Endothelial cell of umbilical vein (primary cell): ENCODE results near the gene MYH9. TPM values are rescaled to one million over a fixed set of nuclear protein-coding genes. Genes with fewer than 3 reads are reported as not detected.
A peak's percentile ranks its signal among the peaks of the same experiment; 100 is the strongest.

ENCODE experiments used
- BruUV-seq: library from RNA; stranded (reverse); fragments of 400-500 nt; replicated peaks from 2 replicates; lab custom pipeline; 2021; lab: Mats Ljungman, UMichigan
- CTCF ChIA-PET: fragments of 300-600, 350-600 bp; sonication (Branson Sonifier 250); formaldehyde crosslinking; loops from one replicate; lab custom pipeline; 2021; ENCODE audit warnings: antibody characterized with exemption, inconsistent platforms; lab: Charles Lee
- POLR2A ChIA-PET: fragments of 300-600, 350-600 bp; sonication (Branson Sonifier 250); formaldehyde crosslinking; loops from one replicate; lab custom pipeline; 2021; ENCODE audit warnings: antibody characterized with exemption, inconsistent platforms; lab: Charles Lee
- DNase-seq: peaks from one replicate; pipeline ENCODE4 v3.0.0-alpha.2; 2011; ENCODE audit warnings: low read depth, low spot score
- FAIRE-seq: peaks from 2 replicates; lab custom pipeline; 2011; peaks lifted over from hg19 to GRCh38; lab: Jason Lieb, UNC
- H2AFZ ChIP-seq: 2 replicates; pipeline ENCODE4 v1.6.0; 2012; ENCODE audit warnings: low read depth, low read length, control low read depth, inconsistent platforms
- H3K27ac ChIP-seq: 2 replicates; pipeline ENCODE4 v1.5.1; 2011; ENCODE audit warnings: low read depth, mild to moderate bottlenecking, control low read depth, low read length, moderate library complexity; ENCODE audit not compliant: insufficient read depth
- H3K27me3 ChIP-seq, 2 experiments: 2 replicates each; pipeline versions ENCODE4 v1.6.0 to v1.6.1; 2011; ENCODE audit warnings: low read length in 2 of 2, mixed read lengths in 1 of 2; ENCODE audit not compliant: control insufficient read depth in 2 of 2, insufficient read depth in 2 of 2
- H3K36me3 ChIP-seq, 2 experiments: 2 replicates in 1 of 2; 3 replicates in 1 of 2; pipeline ENCODE4 v1.5.1; 2011; ENCODE audit warnings: low read length in 2 of 2, mild to moderate bottlenecking in 1 of 2, moderate library complexity in 1 of 2; ENCODE audit not compliant: control insufficient read depth in 2 of 2, insufficient read depth in 2 of 2; ENCODE audit errors: extremely low read depth in 1 of 2
- H3K4me1 ChIP-seq: 3 replicates; pipeline ENCODE4 v1.5.1; 2011; ENCODE audit warnings: mild to moderate bottlenecking, low read length; ENCODE audit not compliant: control insufficient read depth, insufficient read depth; ENCODE audit errors: extremely low read depth
- H3K4me2 ChIP-seq: 2 replicates; pipeline ENCODE4 v1.6.1; 2011; ENCODE audit warnings: low read length, control low read depth, mixed read lengths; ENCODE audit not compliant: insufficient read depth
- H3K4me3 ChIP-seq, 3 experiments: fragments of 200-600 bp in 1 of 3; sonication (generic), shearing (Covaris generic) in 1 of 3; replicated peaks in 1 of 3; 2 replicates each; pipeline ENCODE4 v1.5.1; 2011 to 2016; ENCODE audit warnings: control low read depth in 3 of 3, low read length in 3 of 3, mild to moderate bottlenecking in 2 of 3, inconsistent platforms in 1 of 3, low read depth in 1 of 3, moderate library complexity in 1 of 3; ENCODE audit not compliant: insufficient read depth in 1 of 3
- H3K79me2 ChIP-seq: 2 replicates; pipeline ENCODE4 v1.6.0; 2012; ENCODE audit warnings: low read length, inconsistent platforms; ENCODE audit not compliant: control insufficient read depth, insufficient read depth
- H3K9ac ChIP-seq: replicated peaks from 2 replicates; pipeline ENCODE3; 2011; ENCODE audit warnings: low read length, control low read depth; ENCODE audit not compliant: insufficient read depth; ENCODE audit errors: extremely low read depth
- H3K9me1 ChIP-seq: replicated peaks from 3 replicates; pipeline ENCODE4 v1.6.0; 2011; ENCODE audit warnings: mild to moderate bottlenecking, low read length; ENCODE audit not compliant: control insufficient read depth, insufficient read depth; ENCODE audit errors: extremely low read depth
- H3K9me3 ChIP-seq: replicated peaks from 2 replicates; pipeline ENCODE4 v1.5.1; 2012; ENCODE audit warnings: low read length, inconsistent platforms; ENCODE audit not compliant: control insufficient read depth, insufficient read depth
- H4K20me1 ChIP-seq: replicated peaks from 2 replicates; pipeline ENCODE3; 2011; ENCODE audit warnings: mild to moderate bottlenecking, low read length; ENCODE audit not compliant: control insufficient read depth, insufficient read depth; ENCODE audit errors: extremely low read depth
- EZH2 ChIP-seq: IDR thresholded peaks from 2 replicates; pipeline ENCODE4 v1.6.1; 2012; ENCODE audit warnings: borderline replicate concordance, low read depth, mild to moderate bottlenecking, moderate library complexity, low read length, inconsistent platforms; ENCODE audit not compliant: severe bottlenecking
- FOS ChIP-seq: IDR thresholded peaks from 2 replicates; pipeline ENCODE4 v1.6.1; 2011; ENCODE audit warnings: mild to moderate bottlenecking, low read length, moderate library complexity, borderline replicate concordance; ENCODE audit not compliant: insufficient read depth
- GATA2 ChIP-seq: IDR thresholded peaks from 2 replicates; pipeline ENCODE4 v1.7.0; 2011; ENCODE audit warnings: low read depth, mild to moderate bottlenecking, moderate library complexity, mixed read lengths, low read length; ENCODE audit not compliant: insufficient read length, insufficient read depth
- JUN ChIP-seq: IDR thresholded peaks from 2 replicates; pipeline ENCODE4 v1.6.1; 2011; ENCODE audit warnings: borderline replicate concordance, low read depth; ENCODE audit not compliant: insufficient read length, insufficient read depth
- MYC ChIP-seq: IDR thresholded peaks from one replicate; pipeline ENCODE4 v1.6.1; 2011; ENCODE audit warnings: mild to moderate bottlenecking, low read depth, low read length
- POLR2A ChIP-seq: IDR thresholded peaks from 2 replicates; pipeline ENCODE4 v1.6.1; 2012; ENCODE audit warnings: low read depth, mild to moderate bottlenecking, control low read depth, low read length
- POLR2AphosphoS5 ChIP-seq: IDR thresholded peaks from 2 replicates; pipeline ENCODE4 v1.6.1; 2012; ENCODE audit warnings: low read depth, mild to moderate bottlenecking, control low read depth, low read length, moderate library complexity; ENCODE audit not compliant: insufficient read depth
- dilution Hi-C: fragments of 300-500 bp; cut with MboI; formaldehyde crosslinking; loops from one replicate; pipeline ENCODE4 v1.15.0; 2019; ENCODE audit warnings: low sequenced_read_pairs; ENCODE audit not compliant: extremely low pct_ligation_motif_present
- intact Hi-C: fragments of 100-400 bp; cut with micrococcal nuclease; formaldehyde crosslinking; loops from one replicate; pipeline ENCODE4 v1.10.0; 2022
- polyA plus RNA-seq, 4 experiments: library from polyadenylated mRNA; depleted of rRNA in 3 of 4; stranded (reverse) in 3 of 4; unstranded in 1 of 4; fragments of >200 nt; gene quantifications; 2 replicates each; pipeline versions ENCODE4 v1.2.1 to v1.2.3, GENCODE V29; 2011 to 2012; ENCODE audit warnings: missing spikeins in 1 of 4
- total RNA-seq: library from RNA; stranded (reverse); gene quantifications from 2 replicates; pipeline ENCODE4 v1.2.3, GENCODE V29; 2021
- TF ChIP-seq, protein P1 (sequence below), 2 donors: IDR thresholded peaks; 1 replicate in 1 of 2; 2 replicates in 1 of 2; pipeline ENCODE4 v1.5.1; 2011; ENCODE audit warnings: low read length in 2 of 2, mild to moderate bottlenecking in 2 of 2, moderate library complexity in 2 of 2, control low read depth in 1 of 2, inconsistent platforms in 1 of 2, low read depth in 1 of 2; ENCODE audit not compliant: insufficient read depth in 1 of 2; ENCODE audit errors: extremely low read depth in 1 of 2
- TF ChIP-seq, protein P2 (sequence below): IDR thresholded peaks from 2 replicates; pipeline ENCODE4 v1.6.1; 2011; ENCODE audit not compliant: insufficient read depth, insufficient read length

Gene MYH9
- total and polyA plus RNA-seq, 2 donors (not counting 3 experiments of a cell fraction or from before 2014, with no cell fraction given), result 188 to 1,413 TPM

DNA sequence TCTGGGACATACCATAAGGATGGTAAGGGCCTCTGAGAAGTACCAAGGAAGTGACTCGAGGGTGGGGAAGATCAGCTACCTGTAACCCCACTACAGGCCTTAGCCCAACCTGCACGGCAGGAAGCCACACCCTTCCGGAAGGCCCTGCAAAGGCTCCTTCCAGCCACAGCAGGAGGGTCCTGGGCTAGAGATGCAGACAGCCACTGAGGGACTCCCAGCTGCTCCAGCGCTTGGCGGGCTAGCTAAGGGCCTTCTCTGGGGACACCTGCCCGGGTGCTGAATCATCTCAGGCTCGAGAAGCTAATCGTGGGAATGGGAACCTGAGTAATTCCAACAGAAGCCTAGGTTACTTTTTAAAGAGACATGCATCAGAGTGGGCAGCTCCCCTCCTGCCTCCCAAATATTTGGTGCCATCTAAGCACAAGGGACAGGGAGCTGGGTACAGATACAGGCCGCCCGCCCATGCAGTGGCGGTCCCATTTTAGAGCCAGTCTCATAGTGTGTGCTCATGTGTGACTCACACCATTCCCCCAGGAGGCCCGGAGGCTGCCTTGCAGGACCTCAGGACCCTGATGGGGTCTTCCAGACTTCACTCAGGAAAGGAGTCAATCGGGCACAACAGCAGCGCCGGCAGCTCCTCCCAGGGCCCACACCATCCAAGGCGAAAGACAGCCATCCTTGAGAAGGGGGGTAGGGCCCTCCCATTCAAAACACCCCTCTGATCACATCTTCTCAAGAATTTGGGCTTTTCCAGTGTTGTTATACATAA, 8.0 kb downstream of the MYH9 start:
- dilution Hi-C loops (no loop called here), intact Hi-C loops (no loop called here)
- no peak for DNase-seq
- H3K79me2 ChIP-seq, result peaks cover 96% of the 10 kb centered on the region
- no peak overlapping the region for H3K9ac ChIP-seq
- H3K36me3 ChIP-seq, result peaks cover 3 to 12% of the 10 kb centered on the region in 2 experiments
- H3K27me3 ChIP-seq, result no peaks in the 10 kb centered on the region
- BruUV-seq, result no TSS peak
- H3K27ac ChIP-seq, result peak overlapping the region; percentile 4
- no peaks in the 10 kb centered on the region for H3K9me1 ChIP-seq
- peaks cover 9% of the 10 kb centered on the region for H4K20me1 ChIP-seq
- H3K4me3 ChIP-seq, result no peak overlapping the region
- H3K4me1 ChIP-seq, result peaks cover 83% of the 10 kb centered on the region
- H2AFZ ChIP-seq, result no peak overlapping the region
- TF ChIP-seq JUN, result no peak
- TF ChIP-seq POLR2AphosphoS5, result peak; percentile 26
- FAIRE-seq, result no peak
- ChIA-PET CTCF (interaction anchor here (2.2 to 8.1 kb wide), 2 partner anchors 91 to 107 kb away, joined by 9 to 63 read pairs; no protein-coding TSS in a partner anchor), POLR2A (interaction anchor here (0.6 to 4.3 kb wide), 8 partner anchors 8 to 87 kb away, joined by 3 to 19 read pairs (median 4); partner anchors contain the start of gene MYH9)
- no peak overlapping the region for H3K4me2 ChIP-seq
- H3K9me3 ChIP-seq, result no peaks in the 10 kb centered on the region

DNA sequence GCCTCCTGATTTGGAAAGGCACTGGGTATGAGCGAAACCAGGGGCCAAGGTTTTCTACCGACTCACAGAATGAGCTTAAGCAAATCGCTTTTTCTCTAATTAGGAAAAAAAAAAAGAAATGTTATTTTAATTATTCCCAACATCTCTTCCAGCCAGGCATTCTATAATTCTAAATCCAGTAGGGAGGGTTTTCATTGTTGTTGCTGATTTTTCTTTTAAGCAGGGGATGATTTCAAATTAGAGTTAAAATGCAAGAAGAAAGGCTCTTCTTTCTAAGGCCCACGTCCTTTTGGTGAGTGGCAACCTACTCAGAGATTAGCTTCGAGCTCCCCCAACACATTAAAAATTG, 8.9 kb downstream of the MYH9 start:
- peaks cover 84% of the 10 kb centered on the region for H3K4me1 ChIP-seq
- no peaks in the 10 kb centered on the region for H3K9me1 ChIP-seq
- H3K4me2 ChIP-seq, result peak overlapping the region; percentile 9
- CTCF ChIA-PET, result interaction anchor here (0.8 to 8.1 kb wide), 5 partner anchors 9 to 108 kb away, joined by 3 to 63 read pairs (median 5); partner anchors contain the start of gene MYH9
- POLR2A ChIA-PET, result interaction anchor here (0.7 to 4.3 kb wide), 7 partner anchors 8 to 92 kb away, joined by 3 to 19 read pairs (median 4); partner anchors contain the start of gene MYH9
- peak overlapping the region; percentile 31 for H3K9ac ChIP-seq
- H2AFZ ChIP-seq, result no peak overlapping the region
- H3K79me2 ChIP-seq, result peaks cover 97% of the 10 kb centered on the region
- no peak for DNase-seq
- H3K4me3 ChIP-seq, result no peak overlapping the region
- no peak for TF ChIP-seq FOS
- TF ChIP-seq, protein P1, sequence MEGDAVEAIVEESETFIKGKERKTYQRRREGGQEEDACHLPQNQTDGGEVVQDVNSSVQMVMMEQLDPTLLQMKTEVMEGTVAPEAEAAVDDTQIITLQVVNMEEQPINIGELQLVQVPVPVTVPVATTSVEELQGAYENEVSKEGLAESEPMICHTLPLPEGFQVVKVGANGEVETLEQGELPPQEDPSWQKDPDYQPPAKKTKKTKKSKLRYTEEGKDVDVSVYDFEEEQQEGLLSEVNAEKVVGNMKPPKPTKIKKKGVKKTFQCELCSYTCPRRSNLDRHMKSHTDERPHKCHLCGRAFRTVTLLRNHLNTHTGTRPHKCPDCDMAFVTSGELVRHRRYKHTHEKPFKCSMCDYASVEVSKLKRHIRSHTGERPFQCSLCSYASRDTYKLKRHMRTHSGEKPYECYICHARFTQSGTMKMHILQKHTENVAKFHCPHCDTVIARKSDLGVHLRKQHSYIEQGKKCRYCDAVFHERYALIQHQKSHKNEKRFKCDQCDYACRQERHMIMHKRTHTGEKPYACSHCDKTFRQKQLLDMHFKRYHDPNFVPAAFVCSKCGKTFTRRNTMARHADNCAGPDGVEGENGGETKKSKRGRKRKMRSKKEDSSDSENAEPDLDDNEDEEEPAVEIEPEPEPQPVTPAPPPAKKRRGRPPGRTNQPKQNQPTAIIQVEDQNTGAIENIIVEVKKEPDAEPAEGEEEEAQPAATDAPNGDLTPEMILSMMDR (IDR thresholded peaks at IDR 0.05; ENCODE audit: extremely low read depth in 1 of 2, insufficient read depth in 1 of 2, low read depth in 1 of 2, low read length in 2 of 2), result no peak
- no peak for TF ChIP-seq POLR2A
- TF ChIP-seq POLR2AphosphoS5, result no peak
- TF ChIP-seq EZH2, result no peak
- no peak for TF ChIP-seq GATA2
- TF ChIP-seq, protein P2, sequence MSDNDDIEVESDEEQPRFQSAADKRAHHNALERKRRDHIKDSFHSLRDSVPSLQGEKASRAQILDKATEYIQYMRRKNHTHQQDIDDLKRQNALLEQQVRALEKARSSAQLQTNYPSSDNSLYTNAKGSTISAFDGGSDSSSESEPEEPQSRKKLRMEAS, result no peak
- no peak for TF ChIP-seq MYC
- no peak for TF ChIP-seq JUN
- BruUV-seq, result no TSS peak
- H4K20me1 ChIP-seq, result peaks cover 9% of the 10 kb centered on the region
- intact Hi-C loops, result no loop called here
- H3K9me3 ChIP-seq, result no peaks in the 10 kb centered on the region
- H3K27ac ChIP-seq, result peak overlapping the region; percentile 48
- no peaks in the 10 kb centered on the region for H3K27me3 ChIP-seq
- dilution Hi-C loops, result no loop called here
- peaks cover 3 to 12% of the 10 kb centered on the region in 2 experiments for H3K36me3 ChIP-seq
- FAIRE-seq, result no peak
